Measurements from ENCODE around the gene B3GAT1.

The B3GAT1 gene

DNA sequence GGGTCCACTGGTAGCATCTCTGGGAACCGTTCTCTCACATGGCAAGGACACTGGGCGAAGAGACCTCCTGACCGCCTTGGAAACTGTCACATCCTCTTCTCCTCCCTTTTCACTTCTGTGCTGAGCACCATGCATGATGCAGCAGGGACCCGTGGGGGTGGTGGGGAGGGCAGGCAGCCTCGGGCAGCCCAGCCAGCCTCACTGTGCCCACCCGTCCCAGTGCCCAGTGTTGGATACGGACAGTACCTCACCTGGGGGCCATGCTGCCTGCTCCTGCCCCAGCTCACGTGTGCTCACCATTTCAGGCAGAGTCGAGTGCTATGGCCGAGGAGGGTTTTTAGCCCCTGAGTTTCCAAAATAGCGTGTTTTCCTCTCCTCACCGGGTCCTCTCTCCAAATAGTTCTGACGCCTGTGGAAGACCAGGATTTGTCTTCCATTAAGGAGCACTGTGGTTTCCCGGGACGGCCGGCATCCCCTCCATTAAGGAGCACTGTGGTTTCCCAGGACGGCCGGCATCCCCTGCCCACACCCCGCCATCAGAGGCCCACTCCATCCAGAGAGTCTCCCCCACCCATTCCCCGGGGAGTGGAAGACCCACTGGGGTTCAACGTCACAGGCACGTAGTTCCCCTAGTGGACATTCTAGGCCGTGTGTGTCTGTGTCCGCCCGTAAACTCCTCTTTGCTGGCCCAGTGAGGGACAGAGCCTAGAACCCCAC lies 22.4 kb downstream of the B3GAT1 start:
- TF ChIP-seq, protein P1, sequence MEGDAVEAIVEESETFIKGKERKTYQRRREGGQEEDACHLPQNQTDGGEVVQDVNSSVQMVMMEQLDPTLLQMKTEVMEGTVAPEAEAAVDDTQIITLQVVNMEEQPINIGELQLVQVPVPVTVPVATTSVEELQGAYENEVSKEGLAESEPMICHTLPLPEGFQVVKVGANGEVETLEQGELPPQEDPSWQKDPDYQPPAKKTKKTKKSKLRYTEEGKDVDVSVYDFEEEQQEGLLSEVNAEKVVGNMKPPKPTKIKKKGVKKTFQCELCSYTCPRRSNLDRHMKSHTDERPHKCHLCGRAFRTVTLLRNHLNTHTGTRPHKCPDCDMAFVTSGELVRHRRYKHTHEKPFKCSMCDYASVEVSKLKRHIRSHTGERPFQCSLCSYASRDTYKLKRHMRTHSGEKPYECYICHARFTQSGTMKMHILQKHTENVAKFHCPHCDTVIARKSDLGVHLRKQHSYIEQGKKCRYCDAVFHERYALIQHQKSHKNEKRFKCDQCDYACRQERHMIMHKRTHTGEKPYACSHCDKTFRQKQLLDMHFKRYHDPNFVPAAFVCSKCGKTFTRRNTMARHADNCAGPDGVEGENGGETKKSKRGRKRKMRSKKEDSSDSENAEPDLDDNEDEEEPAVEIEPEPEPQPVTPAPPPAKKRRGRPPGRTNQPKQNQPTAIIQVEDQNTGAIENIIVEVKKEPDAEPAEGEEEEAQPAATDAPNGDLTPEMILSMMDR (IDR thresholded peaks at IDR 0.05), result no peak

- TF ChIP-seq, protein P1 (IDR thresholded peaks at IDR 0.05), result no peak
Observed at GRCh38 chr11:134388590-134388989, 23.5 kb downstream of the B3GAT1 start.

DNA sequence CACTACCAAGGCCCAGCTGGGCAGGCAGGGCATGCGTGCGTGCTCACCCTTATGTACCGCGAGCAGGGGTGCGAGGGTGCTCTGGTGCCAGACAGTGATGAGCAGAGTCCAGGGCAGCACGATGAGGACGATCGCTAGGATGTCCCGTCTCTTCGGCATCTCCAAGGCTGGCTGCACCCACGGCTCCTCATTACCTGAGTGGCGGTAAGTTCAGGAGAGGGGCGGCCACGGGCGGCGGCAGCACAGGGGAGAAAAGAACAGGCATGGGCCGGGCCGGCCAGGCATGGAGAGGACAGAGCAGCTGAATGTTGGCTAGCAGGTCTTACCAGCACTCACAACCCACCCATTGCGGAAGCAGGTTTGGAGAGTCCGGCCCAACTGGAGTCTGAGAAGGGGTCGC lies 24.5 kb downstream of the B3GAT1 start:
- TF ChIP-seq, protein P1 (IDR thresholded peaks at IDR 0.05), result no peak

DNA sequence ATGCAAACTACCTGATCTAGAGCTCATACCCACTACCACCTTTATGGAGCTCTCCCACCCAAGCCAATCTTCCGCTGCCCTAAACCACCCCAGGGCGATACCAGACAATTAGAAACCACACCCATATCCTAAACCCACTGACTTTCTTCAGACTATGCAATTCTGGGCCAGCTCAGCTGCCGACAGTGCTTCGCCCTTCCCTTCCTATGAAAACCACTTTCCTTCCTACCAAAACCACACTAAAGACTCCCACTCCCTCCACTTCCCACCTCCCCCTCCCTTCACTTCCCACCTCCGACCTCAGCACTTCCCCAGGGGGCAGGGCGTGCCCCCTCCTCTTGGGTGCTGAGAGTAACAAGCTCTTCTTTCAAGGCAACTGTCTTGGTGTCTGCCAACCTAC lies 25.1 kb downstream of the B3GAT1 start:
- TF ChIP-seq, protein P1 (IDR thresholded peaks at IDR 0.05), result no peak

DNA sequence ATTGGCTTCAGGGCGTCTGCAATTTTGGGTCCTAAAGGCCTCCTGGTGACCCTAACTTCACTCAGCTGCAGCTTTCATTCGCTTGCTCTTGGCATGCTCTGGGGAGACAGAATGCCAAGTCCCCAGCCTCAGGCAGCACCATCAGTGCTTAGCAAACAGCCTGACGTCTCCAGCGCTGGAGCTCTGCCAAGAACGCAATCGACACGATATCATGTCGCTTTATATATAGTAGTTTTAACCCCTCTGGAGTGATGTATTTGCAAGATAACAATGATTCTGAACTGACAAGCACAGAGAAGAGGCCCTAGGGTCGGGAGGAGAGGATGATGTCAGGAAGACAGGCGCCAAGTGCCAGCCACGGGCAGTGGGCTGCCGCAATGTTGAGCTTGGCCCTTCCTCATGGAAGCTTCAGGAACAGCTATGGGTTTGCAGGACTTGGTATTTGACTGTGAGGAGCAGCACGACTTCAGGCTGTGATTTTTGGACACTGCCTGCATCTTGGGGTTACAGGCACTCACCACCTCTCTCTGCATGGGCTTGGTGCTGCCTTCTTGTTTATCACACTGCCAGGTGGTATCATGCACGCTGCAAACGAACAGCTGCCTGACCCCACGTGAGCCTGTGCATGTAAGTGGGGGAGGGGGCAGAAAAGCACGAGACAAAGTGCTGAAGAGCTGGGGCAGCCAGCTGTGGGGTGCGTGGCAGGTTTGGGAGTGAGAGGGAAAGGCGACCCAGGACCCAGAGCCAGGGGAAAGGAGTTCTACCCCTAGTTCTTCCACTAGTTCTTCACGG lies 26.1 kb downstream of the B3GAT1 start:
- TF ChIP-seq, protein P1 (IDR thresholded peaks at IDR 0.05), result no peak

- TF ChIP-seq, protein P1 (IDR thresholded peaks at IDR 0.05), result no peak
Observed at GRCh38 chr11:134385171-134385570, 26.9 kb downstream of the B3GAT1 start.

GRCh38 chr11:134384406-134384805 lies 27.6 kb downstream of the B3GAT1 start:
- TF ChIP-seq, protein P1 (IDR thresholded peaks at IDR 0.05), result no peak
